Activated T-cell treated with anti-CD3 and anti-CD28 coated beads, Interleukin-2, amount 50 U/mL, for 24 hours (primary cell): ENCODE measurements around the gene ADM.
"Not testable (repeated sequence)": the region's sequence is repeated elsewhere in the genome, so short reads cannot be mapped to it uniquely, and the experiment has no call there.

Experiments
- DNase-seq: peaks from one replicate; pipeline ENCODE4 v3.0.0-alpha.2; 2020
- H3K27ac Mint-ChIP-seq: 2 replicates; pipeline ENCODE4 v1.8.0; 2020; ENCODE audit warnings: mild to moderate bottlenecking, mixed read lengths
- H3K27me3 Mint-ChIP-seq: 2 replicates; pipeline ENCODE4 v1.8.0; 2020; ENCODE audit warnings: mixed read lengths
- H3K36me3 Mint-ChIP-seq: 2 replicates; pipeline ENCODE4 v1.8.0; 2020; ENCODE audit warnings: low read depth, mixed read lengths
- H3K4me1 Mint-ChIP-seq: 2 replicates; pipeline ENCODE4 v1.8.0; 2020; ENCODE audit warnings: low read depth, mixed read lengths
- H3K4me3 Mint-ChIP-seq: 2 replicates; pipeline ENCODE4 v1.8.0; 2020; ENCODE audit warnings: mild to moderate bottlenecking, moderate library complexity, mixed read lengths
- H3K9me3 Mint-ChIP-seq: 2 replicates; pipeline ENCODE4 v1.8.0; 2020; ENCODE audit warnings: mixed read lengths

ADM gene

GRCh38 chr11:10304495-10305261 lies at the start of gene ADM:
TSS of gene ADM (plus strand) at chr11:10305073. CDS start at chr11:10305701, 628 bp downstream.
- H3K9me3 Mint-ChIP-seq, result no peaks in the 10 kb centered on the region
- H3K4me3 Mint-ChIP-seq, result peak within 1 kb of the TSS; percentile 85
- H3K36me3 Mint-ChIP-seq, result no peaks in the 10 kb centered on the region
- H3K27me3 Mint-ChIP-seq, result peaks cover 82% of the 10 kb centered on the region
- peak within 1 kb of the TSS; percentile 50 for H3K27ac Mint-ChIP-seq
- H3K4me1 Mint-ChIP-seq, result peaks cover 66% of the 10 kb centered on the region
- peak; percentile 62 for DNase-seq

GRCh38 chr11:10255388-10256125 lies 49.3 kb upstream of the ADM start:
- H3K27ac Mint-ChIP-seq, result no peak overlapping the region
- no peaks in the 10 kb centered on the region for H3K36me3 Mint-ChIP-seq
- H3K9me3 Mint-ChIP-seq, result no peaks in the 10 kb centered on the region
- no peak for DNase-seq
- peaks cover 3% of the 10 kb centered on the region for H3K4me1 Mint-ChIP-seq
- H3K27me3 Mint-ChIP-seq, result no peaks in the 10 kb centered on the region
- H3K4me3 Mint-ChIP-seq, result no peak overlapping the region

- no peak overlapping the region for H3K27ac Mint-ChIP-seq
- no peaks in the 10 kb centered on the region for H3K36me3 Mint-ChIP-seq
- no peaks in the 10 kb centered on the region for H3K27me3 Mint-ChIP-seq
- no peaks in the 10 kb centered on the region for H3K9me3 Mint-ChIP-seq
- no peak for DNase-seq
- H3K4me1 Mint-ChIP-seq, result peaks cover 8% of the 10 kb centered on the region
- no peak overlapping the region for H3K4me3 Mint-ChIP-seq
These were observed 47.4 kb upstream of the ADM start for GRCh38 chr11:10257478-10257877.

GRCh38 chr11:10261821-10262220 lies 43.1 kb upstream of the ADM start:
- no peak for DNase-seq
- H3K36me3 Mint-ChIP-seq, result no peaks in the 10 kb centered on the region
- H3K9me3 Mint-ChIP-seq, result no peaks in the 10 kb centered on the region
- peaks cover 5% of the 10 kb centered on the region for H3K4me1 Mint-ChIP-seq
- no peak overlapping the region for H3K27ac Mint-ChIP-seq
- H3K4me3 Mint-ChIP-seq, result no peak overlapping the region
- no peaks in the 10 kb centered on the region for H3K27me3 Mint-ChIP-seq

- H3K27ac Mint-ChIP-seq, result no peak overlapping the region
- no peaks in the 10 kb centered on the region for H3K27me3 Mint-ChIP-seq
- no peak overlapping the region for H3K4me3 Mint-ChIP-seq
- no peaks in the 10 kb centered on the region for H3K9me3 Mint-ChIP-seq
- DNase-seq, result no peak
- peaks cover 5% of the 10 kb centered on the region for H3K4me1 Mint-ChIP-seq
- no peaks in the 10 kb centered on the region for H3K36me3 Mint-ChIP-seq
These were observed 40.9 kb upstream of the ADM start for GRCh38 chr11:10263929-10264328.

GRCh38 chr11:10264716-10265115 lies 40.2 kb upstream of the ADM start:
- H3K27me3 Mint-ChIP-seq, H3K4me3 Mint-ChIP-seq, H3K27ac Mint-ChIP-seq, DNase-seq, H3K9me3 Mint-ChIP-seq, H3K36me3 Mint-ChIP-seq, H3K4me1 Mint-ChIP-seq: not testable (repeated sequence)

GRCh38 chr11:10265936-10266335 lies 38.9 kb upstream of the ADM start:
- Mint-ChIP-seq H3K4me3 (no peak overlapping the region), H3K27me3 (no peaks in the 10 kb centered on the region), H3K4me1 (peaks cover 5% of the 10 kb centered on the region), H3K9me3 (no peaks in the 10 kb centered on the region), H3K36me3 (no peaks in the 10 kb centered on the region), H3K27ac (no peak overlapping the region)
- DNase-seq, result no peak

- H3K27me3 Mint-ChIP-seq, result no peaks in the 10 kb centered on the region
- H3K4me3 Mint-ChIP-seq, result no peak overlapping the region
- H3K36me3 Mint-ChIP-seq, result no peaks in the 10 kb centered on the region
- DNase-seq, result no peak
- H3K27ac Mint-ChIP-seq, result no peak overlapping the region
- no peaks in the 10 kb centered on the region for H3K9me3 Mint-ChIP-seq
- H3K4me1 Mint-ChIP-seq, result no peaks in the 10 kb centered on the region
These were observed 37.1 kb upstream of the ADM start for GRCh38 chr11:10267821-10268220.

GRCh38 chr11:10268746-10269488 lies 36.0 kb upstream of the ADM start:
- no peak overlapping the region for H3K4me3 Mint-ChIP-seq
- no peak overlapping the region for H3K27ac Mint-ChIP-seq
- H3K9me3 Mint-ChIP-seq, result no peaks in the 10 kb centered on the region
- H3K4me1 Mint-ChIP-seq, result peaks cover 4% of the 10 kb centered on the region
- no peak for DNase-seq
- no peaks in the 10 kb centered on the region for H3K36me3 Mint-ChIP-seq
- no peaks in the 10 kb centered on the region for H3K27me3 Mint-ChIP-seq

- Mint-ChIP-seq H3K27me3 (no peaks in the 10 kb centered on the region), H3K4me1 (peaks cover 11% of the 10 kb centered on the region), H3K27ac (no peak overlapping the region), H3K36me3 (no peaks in the 10 kb centered on the region), H3K9me3 (no peaks in the 10 kb centered on the region), H3K4me3 (no peak overlapping the region)
- DNase-seq, result no peak
These were observed 32.7 kb upstream of the ADM start for GRCh38 chr11:10272132-10272531.

- Mint-ChIP-seq H3K27ac (no peak overlapping the region), H3K27me3 (no peaks in the 10 kb centered on the region), H3K4me1 (peaks cover 11% of the 10 kb centered on the region), H3K36me3 (no peaks in the 10 kb centered on the region), H3K9me3 (no peaks in the 10 kb centered on the region), H3K4me3 (no peak overlapping the region)
- no peak for DNase-seq
These were observed 31.1 kb upstream of the ADM start for GRCh38 chr11:10273738-10274137.

GRCh38 chr11:10274726-10275125 lies 30.1 kb upstream of the ADM start:
- H3K27me3 Mint-ChIP-seq, result no peaks in the 10 kb centered on the region
- H3K4me3 Mint-ChIP-seq, result no peak overlapping the region
- peaks cover 11% of the 10 kb centered on the region for H3K4me1 Mint-ChIP-seq
- H3K9me3 Mint-ChIP-seq, result no peaks in the 10 kb centered on the region
- no peaks in the 10 kb centered on the region for H3K36me3 Mint-ChIP-seq
- DNase-seq, result no peak
- no peak overlapping the region for H3K27ac Mint-ChIP-seq

GRCh38 chr11:10275714-10276113 lies 29.2 kb upstream of the ADM start:
- Mint-ChIP-seq H3K4me3 (no peak overlapping the region), H3K27me3 (no peaks in the 10 kb centered on the region), H3K27ac (no peak overlapping the region), H3K9me3 (no peaks in the 10 kb centered on the region), H3K4me1 (peaks cover 11% of the 10 kb centered on the region), H3K36me3 (no peaks in the 10 kb centered on the region)
- DNase-seq, result no peak

- Mint-ChIP-seq H3K4me3 (no peak overlapping the region), H3K27ac (no peak overlapping the region), H3K36me3 (no peaks in the 10 kb centered on the region), H3K4me1 (peaks cover 3% of the 10 kb centered on the region), H3K27me3 (no peaks in the 10 kb centered on the region), H3K9me3 (no peaks in the 10 kb centered on the region)
- DNase-seq, result no peak
These were observed 22.8 kb upstream of the ADM start for GRCh38 chr11:10282117-10282516.

- H3K27me3 Mint-ChIP-seq, result no peaks in the 10 kb centered on the region
- no peak overlapping the region for H3K27ac Mint-ChIP-seq
- H3K4me3 Mint-ChIP-seq, result no peak overlapping the region
- H3K36me3 Mint-ChIP-seq, result no peaks in the 10 kb centered on the region
- peaks cover 3% of the 10 kb centered on the region for H3K4me1 Mint-ChIP-seq
- H3K9me3 Mint-ChIP-seq, result no peaks in the 10 kb centered on the region
- no peak for DNase-seq
These were observed 20.9 kb upstream of the ADM start for GRCh38 chr11:10283991-10284390.
